ENCODE data around the gene OR4D11.
"Not testable (repeated sequence)": the region's sequence is repeated elsewhere in the genome, so short reads cannot be mapped to it uniquely, and the experiment has no call there.

Gene OR4D11

DNA sequence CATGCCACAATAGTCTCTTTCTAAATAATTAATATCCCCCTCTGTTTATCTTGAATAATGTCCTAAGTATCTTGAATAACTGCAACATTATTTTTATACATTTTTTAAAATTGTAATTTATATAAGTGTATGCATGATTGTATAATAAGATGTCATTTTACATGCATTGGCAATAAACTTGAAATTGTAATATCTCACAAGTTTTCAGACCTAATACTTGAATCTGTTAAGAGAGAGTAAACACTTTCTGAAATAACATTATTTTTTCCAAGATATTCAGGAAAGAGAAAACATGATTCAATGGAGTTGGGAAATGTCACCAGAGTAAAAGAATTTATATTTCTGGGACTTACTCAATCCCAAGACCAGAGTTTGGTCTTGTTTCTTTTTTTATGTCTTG lies at the start of gene OR4D11:
TSS of gene OR4D11 (plus strand) at position 301 of the 400 bp plus-strand sequence. CDS start at position 301, 0 bp downstream.
- no peak for DNase-seq

DNA sequence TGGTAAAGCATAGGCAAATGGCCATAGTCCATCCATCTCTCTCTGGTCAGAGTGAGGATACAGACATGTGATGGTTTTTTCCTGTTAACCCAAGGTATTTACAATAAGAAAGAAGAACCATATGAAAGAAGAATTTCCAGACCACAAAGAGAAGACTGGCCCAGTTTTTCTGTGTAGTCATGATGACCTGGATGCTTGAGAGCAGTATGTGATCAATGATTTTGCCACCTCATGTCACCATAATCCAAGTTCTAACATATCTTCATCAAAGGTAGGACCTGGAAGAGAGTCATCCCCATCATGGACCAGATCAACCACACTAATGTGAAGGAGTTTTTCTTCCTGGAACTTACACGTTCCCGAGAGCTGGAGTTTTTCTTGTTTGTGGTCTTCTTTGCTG lies 46.7 kb upstream of the OR4D11 start, which contains the start of gene OR4D6:
TSS of gene OR4D6 (plus strand) at position 301 of the 400 bp plus-strand sequence. CDS start at position 301, 0 bp downstream.
- no peak for DNase-seq

DNA sequence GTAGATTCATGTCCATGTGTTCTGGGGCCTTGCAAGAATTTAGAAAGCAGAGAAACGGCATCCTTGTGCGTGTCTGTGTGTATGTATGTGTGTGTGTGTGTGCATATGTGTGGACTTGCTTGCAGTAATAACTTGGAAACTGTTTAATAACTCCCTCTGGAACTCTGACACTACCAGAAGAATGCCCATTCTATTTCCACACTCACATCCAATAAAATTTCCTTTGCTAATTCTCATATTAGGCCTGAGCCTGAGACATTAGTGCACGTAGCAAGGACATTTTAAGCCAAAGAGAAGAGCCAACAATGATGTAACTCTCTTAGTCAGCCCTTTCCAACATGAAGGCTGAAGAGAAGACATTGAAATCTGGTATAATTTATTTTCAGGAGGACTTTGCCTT lies 43.5 kb upstream of the OR4D11 start:
- DNase-seq = no peak

DNA sequence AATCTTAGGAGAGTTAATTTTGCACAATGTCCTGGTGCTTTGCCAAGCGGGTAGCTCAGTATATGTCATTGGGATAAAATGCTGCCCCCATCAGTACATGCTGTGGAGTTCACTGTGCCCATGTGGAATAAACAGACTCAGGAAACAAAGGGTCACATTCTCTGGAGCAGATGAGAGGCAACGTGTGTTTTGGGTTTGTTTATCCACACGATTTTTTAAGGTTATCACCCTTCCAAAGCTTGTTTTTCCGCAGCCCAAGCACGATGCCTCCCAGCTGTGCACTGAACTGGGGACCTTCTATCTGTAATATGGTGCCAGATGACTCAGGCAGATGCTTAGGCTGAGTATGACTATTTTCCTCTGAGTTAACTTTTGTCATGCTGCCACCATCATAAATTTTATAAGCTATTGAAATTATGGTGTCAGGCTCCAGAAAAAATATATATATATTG lies 40.2 kb upstream of the OR4D11 start:
- no peak for DNase-seq

DNA sequence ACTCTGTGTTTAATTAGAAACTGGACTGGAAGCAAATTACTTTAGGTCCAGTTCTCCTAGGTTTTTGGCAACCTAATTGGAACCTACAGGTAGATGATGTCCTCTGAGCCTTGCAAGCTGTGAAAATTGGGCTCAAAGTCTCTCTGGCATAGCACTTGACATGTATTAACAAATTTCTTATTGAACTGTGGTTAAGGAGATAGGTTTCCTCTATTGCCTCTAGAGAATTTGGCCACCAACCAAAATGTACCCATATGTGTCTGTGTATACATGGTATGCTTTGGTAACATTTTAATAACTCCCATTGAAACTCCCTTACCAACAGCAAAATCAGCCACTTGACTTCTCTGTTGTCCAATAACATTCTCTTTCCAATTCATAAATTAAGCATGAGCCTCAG lies 30.4 kb upstream of the OR4D11 start, which contains the start of gene OR4D10:
TSS of gene OR4D10 (plus strand) at position 301 of the 400 bp plus-strand sequence. CDS start 4,115 bp downstream, outside the sequence.
- no peak for DNase-seq

DNA sequence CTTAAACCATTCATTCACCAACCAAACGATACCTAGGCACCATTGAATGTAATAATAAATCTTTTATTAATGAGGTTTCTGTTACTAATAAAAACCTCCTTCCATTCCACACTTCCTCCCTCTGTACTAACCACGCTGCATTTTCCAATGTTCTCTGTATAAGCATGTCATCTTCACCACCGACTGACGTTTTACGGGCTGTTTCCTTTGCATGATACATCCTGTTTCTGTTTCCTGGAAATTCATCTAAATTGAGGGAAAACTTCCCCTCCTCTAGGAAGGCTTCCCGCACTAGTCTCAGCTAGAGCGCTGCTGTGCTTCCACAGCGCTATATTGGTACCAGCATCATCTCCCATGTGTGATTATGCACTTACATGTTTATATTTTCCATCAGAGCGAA lies 28.2 kb upstream of the OR4D11 start:
- DNase-seq = no peak

DNA sequence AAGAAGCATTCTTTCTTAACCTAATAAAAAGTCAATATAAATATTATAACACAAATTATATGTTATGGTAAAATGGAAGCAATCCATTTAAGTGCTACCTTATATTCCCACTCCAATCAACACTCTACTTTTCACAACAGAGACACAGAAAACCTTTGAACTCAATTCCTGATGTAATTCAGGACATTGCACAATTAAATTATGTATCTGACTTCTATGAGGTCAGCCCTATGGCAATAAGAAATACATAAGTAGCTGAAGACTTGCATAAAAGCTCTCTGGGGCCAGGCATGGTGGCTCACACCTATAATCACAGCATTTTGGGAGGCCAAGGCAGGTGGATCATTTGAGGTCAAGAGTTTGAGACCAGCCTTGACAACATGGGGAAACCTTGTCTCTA lies 23.5 kb upstream of the OR4D11 start:
- no peak for DNase-seq

DNA sequence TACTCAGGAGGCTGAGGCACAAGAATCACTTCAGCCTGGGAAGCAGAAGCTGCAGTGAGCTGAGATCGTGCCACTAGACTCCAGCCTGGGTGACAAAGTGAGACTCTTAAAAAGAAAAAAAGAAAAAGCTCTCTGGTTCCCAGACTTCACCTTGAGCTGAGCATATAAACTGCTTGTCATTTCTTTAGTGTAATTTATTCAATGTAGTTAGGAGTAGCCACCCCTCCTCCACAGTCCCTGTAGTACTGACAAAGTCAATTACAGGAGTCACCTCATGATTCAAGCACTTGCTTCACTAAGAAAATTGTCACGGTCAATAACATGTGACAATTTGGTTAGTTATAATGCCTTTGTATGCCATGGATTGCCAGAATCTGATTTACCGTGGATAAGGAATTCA lies 23.0 kb upstream of the OR4D11 start:
- DNase-seq = no peak

DNA sequence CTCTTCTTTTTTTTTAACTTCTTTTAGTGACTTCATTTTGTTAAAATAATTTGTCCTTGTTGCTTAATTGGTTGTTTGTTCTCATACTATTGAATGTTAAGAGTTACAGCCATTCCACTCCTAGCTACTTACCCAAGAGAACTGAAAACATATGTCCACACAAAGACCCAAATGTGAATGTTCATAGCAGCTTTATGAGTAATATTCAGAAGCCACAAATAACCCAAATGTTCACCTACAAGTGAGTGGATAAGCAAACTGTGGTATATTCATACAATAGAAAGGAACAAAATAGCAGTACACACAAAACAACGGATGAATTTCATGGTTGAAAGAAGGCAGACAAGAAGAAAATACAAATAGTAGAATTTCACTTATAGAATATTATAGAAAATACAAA lies 1.4 kb upstream of the OR4D11 start:
- DNase-seq = no peak

DNA sequence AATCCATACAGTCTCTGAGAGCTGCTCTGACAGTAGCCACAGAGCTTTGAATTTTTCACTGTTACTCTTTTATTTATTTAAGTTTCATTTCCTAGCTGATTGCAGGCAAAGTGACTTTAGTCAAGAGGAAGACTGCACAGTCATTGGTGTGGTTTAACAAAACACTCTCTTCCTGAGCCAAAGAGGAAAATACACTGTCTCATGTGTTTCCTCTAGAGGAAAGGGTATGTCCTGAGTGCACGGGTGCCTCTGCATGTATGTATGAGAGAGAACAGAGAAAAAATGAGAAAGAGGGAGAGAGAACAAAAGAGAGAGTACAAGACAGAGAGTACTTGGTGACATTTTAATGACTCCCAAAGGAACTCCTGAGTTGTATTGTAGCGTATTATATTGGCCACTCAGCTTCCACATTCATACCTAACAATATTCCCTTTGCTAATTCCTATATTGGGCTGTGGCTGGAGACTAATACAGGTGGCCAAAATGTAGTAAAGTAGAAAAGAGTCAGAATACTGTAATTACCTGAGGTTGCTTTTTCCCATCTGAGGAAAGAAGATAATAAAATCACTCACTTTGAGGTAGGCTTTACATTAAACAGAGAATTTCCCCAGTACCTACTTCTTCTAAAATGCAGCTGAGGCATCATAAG lies 7.7 kb downstream of the OR4D11 start, which contains the start of gene OR4D9:
TSS of gene OR4D9 (plus strand) at position 599 of the 649 bp plus-strand sequence. CDS start 3,374 bp downstream, outside the sequence.
- DNase-seq = no peak

DNA sequence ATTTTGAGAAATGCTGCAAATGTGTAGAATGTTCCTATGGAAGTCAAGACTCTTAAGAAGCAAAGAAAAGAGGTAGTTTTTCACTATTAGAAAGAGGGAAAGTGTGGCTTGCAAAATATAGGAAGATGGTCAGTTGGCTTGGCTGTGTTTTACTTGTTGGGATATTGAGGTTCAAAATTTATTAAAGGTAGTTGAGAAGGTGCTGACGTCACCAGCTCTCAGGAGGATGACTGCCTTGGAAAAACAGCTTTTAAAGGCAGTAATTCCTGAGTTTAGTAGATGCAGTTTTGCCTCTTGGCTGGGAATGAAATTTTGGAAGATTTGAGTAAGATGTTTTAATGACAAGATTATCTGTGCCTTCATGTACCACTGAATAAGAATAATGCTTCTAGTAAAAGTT lies 8.3 kb downstream of the OR4D11 start:
- no peak for DNase-seq

DNA sequence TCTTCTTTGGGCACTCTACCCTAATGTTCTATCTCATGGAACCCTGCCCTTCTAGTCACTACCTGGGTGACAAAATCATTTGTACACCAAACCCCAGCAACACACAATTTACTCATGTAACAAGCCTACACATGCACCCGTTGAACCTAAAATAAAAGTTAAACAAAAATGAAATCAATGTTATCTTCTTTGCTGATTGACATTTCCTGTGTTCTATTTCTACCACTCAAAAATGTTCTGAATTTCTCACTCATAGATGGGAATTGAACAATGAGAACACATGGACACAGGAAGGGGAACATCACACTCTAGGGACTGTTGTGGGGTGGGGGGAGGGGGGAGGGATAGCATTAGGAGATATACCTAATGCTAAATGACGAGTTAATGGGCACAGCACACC lies 16.8 kb downstream of the OR4D11 start:
- not testable (repeated sequence) for DNase-seq

DNA sequence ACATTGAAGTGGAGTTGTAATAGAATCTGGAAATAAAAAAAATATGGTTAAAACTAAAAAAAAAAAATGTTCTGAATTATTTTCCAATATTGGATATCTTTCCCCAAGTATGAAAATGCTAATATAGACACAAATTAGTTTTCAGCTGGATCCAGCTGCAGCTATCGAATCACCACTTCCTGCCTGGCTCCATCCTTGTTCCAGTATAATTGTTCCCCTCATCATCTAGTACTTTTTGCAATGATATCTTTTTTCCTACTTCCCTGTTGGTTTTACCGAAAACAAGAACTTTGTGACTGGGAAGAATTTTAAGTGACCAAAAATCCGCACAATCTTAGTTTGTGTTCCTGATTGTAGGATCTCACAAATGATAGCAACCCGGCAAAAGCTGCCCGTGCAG lies 17.4 kb downstream of the OR4D11 start:
- no peak for DNase-seq

DNA sequence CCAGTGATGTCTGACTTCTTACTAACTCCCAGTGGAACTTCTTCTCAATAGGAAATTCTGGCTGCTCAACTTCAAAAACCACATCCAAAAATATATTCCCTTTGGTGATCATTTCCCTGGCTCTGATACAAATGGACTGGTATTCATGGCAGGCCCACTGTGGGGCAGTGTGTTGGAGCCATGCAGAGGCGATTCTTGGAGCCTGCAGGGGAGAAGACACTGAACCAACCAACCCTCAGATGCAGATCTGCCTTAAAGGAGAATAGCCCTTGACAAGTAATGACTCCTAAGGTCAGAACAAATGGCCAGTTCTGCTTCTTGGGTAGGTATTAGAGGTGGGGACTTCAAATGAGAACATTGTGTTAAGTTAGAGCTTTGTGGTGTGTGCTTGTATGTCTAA lies 20.2 kb downstream of the OR4D11 start:
- no peak for DNase-seq

DNA sequence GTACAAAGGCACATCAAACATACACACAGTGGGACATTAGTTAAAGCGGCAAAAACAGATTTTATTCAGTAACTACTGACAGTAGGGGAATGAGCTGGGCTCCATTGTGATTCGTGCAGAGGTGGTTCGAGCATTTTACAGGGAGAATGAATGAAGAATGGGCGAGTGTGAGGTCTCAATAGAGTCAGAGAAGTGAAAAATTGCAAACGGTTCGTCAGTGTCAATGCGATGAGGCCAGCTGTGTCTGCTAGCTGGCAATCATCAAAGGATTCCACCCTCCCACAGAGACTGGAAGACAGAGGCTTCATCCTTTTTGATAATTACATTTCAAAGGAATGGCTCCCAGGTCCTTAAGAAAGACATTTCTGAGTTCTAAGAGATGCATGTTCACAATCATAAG lies 25.3 kb downstream of the OR4D11 start:
- DNase-seq = no peak

DNA sequence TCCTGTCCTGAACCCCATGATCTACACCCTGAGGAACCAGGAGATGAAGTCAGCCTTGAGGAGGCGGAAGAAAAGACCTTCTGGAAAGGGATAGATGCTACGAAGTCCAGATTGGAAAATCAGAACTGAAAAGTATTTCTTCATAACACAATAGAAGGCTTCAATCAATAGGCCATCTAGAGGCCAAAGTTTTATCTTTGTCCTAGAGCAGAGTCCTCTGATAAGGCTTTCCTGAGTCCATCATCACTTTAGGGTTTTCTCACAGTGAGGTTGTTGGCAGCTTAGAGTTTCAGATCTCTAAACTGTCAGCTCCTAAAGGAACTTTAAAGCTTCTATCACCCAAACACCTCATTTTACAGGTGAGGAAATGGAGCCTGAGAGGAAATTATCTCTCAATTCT lies 29.2 kb downstream of the OR4D11 start:
- DNase-seq = no peak

DNA sequence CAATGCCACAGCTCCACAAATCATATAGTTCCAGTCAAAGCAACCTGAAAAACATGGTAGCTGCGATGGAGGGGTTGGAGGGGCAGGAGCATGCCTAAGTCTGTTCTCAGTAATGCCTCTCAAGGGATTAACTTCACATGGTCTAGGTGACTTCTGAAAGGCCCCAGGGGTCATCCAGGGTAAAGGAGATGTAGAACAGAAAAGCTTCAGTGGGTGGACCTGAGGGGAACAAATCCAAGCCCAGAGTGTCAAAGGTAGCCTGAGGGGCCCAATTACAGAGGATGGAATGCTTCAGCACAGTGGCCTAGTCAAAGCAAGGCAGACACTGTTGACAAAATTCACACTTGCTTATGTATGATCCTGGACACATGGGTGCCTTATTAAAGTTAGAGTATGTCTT lies 31.3 kb downstream of the OR4D11 start:
- no peak for DNase-seq

DNA sequence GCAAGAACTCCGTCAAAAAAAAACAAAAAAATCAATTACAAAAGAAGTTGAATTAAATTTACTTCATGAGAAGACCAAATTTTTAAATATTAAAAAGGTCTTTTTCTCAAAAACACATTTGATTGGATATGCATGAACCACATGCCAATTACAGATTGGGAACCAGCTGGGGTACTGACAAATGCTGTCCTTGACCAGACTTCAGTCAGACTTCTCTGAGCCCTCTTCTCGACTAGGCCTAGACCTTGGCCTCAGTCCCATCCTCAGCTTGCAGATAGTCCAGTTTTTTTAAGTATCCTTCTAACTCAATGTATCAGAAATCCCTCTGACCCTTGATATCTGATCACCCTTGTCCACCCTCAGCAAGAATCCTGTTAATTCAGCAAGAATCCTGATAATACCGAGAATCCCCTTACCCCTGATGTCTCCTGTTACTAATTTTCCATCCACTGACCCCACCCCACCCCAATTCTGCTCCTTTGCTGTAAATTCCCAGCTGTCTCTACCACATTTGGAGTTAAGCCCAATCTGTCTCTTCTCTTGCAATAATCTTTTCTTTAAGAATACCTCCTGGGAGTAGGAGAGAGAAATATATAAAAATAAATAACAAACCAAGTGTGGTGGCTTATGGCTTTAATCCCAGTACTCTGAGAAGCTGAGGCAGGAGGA lies 38.9 kb downstream of the OR4D11 start:
- DNase-seq = no peak

DNA sequence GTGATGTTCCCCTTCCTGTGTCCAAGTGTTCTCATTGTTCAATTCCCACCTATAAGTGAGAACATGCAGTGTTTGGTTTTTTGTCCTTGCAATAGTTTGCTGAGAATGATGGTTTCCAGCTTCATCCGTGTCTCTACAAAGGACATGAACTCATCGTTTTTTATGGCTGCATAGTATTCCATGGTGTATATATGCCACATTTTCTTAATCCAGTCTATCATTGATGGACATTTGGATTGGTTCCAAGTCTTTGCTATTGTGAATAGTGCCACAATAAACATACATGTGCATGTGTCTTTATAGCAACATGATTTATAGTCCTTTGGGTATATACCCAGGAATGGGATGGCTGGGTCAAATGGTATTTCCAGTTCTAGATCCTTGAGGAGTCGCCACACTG lies 40.3 kb downstream of the OR4D11 start:
- DNase-seq = not testable (repeated sequence)

DNA sequence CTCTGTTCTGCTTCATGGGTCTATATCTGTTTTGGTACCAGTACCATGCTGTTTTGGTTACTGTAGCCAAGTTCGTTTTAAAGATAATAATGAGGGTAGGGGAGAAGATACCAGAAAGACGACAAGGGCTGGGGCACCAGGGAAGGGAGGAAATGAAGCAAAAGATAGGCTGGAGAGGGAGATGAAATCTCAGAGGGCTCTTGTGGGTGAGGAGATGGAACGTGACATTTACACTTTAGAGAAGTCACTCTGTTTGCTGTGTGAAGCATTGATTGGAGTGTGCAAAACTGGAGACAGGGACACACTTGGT lies 41.4 kb downstream of the OR4D11 start:
- DNase-seq = no peak

DNA sequence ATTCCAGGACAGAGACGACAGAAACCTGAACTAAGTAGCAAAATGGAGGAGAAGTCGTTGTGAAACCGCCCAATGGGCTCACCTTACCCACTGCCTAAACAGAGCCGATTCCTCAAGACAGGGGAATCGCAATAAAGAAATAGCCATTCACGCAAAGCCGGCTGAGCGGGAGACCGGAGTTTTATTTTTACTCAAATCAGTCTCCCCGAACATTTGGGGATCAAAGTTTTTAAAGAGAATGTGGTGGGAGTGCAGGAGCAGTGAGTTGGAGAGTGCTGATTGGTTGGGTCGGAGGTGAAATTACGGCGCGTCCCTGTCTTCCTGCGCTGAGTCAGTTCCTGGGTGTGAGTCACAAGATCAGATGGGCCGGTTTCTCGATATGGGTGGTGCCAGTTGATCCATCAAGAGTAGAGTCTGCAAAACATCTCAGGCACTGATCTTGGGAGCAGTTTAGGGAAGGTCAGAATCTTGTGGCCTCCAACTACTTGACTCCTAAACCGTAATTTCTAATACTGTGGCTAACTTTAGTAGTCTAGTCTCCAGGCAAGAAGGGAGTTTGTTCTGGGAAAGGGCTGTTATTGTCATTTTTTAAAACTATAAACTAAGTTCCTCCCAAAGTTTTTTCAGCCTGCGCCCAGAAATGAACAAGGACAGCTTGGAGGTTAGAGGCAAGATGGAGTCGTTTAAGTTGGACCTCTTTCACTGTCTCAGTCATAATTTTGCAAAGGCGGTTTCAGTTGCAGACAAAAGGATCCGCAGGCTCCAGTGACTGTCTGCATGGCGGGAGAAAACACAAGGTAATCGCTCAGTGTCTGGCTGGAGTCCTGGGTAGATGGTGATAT lies 42.0 kb downstream of the OR4D11 start:
- DNase-seq = no peak

DNA sequence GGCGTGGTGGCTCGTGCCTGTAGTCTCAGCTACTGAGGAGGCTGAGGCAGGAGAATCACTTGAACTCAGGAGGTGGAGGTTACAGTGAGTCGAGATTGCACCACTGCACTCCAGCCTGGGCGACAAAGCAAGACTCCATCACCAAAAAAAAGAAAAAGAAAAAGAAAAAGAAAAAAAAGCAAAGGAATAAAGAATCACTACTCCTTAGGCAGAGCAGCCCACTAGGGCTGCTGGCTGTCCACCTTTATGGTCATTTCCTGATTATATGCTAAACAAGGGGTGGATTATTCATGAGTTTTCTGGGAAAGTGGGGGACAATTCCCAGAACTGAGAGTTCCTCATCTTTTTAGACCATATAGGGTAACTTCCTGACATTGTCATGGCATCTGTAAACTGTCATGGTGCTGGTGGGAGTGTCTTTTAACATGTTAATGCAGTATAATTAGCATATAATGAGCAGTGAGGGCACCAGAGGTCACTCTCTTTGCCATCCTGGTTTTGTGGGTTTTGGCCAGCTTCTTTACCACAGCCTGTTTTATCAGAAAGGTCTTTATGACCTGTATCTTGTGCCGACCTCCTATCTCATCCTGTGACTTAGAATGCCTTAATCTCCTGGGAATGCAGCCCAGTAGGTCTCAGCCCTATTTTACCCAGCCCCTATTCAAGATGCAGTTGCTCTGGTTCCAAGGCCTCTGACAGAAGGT lies 44.4 kb downstream of the OR4D11 start:
- DNase-seq = not testable (repeated sequence)

DNA sequence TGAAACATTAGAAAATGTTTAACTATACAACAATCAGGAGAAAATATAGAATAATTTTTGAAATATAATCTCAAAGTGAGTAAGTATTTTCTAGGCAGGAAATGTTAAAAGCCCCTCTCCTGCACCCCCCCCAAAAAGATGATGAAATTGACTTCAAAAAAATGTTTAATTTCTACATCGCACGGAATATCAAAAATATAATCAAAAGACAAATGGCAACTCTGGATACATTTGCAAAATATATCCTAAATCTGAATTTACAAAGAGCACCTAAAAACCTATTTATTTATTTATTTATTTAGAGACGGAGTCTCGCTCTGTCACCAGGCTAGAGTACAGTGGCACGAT lies 44.9 kb downstream of the OR4D11 start:
- no peak for DNase-seq

Data from SHP77 (cell line).